ENCODE data around the gene MARCHF10.
A peak's percentile ranks its signal among the peaks of the same experiment; 100 is the strongest.

The MARCHF10 gene

DNA sequence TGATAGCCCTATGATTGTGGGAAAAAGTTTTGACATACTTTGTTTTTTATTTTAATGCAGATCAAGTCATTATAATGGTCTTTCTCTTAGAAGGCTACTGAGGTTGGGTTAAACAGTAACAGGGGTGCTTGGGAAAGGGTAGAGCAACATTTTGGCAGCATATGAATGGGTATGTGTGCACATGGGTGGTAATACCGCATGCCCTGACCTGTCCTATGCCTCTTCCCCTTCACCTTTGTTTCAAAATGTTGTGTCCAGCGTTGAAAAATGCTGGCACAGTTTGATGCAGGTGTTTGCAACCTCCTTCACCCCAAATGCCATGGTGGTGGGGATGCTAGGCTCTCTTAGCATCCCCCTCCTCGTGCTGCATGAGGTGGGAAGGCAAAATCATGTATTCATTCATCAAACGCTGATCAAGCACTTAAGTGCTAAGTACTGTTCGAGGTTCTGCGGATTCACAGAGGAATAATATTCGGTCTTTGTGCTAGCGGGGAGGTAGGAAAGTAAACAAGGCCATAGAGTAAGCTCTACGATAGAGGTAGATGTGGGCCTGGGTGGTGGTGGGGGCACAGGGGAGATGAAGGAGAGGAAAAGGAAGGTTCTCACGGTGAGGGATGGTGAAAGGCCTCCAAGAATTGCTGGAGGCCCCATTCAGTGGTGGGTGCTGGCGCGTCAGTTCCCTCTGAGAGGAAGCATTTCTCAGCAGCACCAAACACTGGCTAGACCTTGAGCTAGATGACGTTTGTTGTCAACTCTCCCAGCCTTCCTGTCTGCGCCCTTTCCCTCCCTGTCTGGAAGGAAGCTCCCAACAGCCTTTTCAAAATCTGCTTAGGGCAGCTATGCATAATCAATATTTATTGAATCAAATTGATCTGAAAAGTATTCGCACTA is 13.3 kb upstream of the MARCHF10 start:
- no peak for DNase-seq

- peak in 1 of 2 donors; percentile 8 for DNase-seq
These were observed 11.6 kb upstream of the MARCHF10 start for GRCh38 chr17:62819511-62820221.

DNA sequence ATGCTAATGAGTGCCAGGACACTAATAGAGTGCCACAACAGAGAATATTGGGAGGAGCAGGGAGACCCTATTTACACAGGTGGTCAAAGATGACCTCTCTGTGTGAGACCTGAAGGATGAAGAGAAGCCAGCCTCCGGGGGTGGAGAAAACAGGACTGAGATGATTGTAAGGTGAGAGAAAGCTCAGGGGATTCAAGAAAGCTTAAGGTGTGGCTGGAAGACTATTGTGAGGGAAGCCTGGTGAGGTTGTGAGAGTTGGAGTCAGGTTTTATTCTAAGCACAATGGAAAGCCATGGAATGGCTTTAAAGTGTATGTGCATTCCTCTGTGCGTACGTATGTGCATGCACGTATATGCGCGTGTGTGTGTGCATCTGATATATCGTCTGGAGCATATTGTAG is 10.4 kb upstream of the MARCHF10 start:
- DNase-seq: no peak

- no peak for DNase-seq
These were observed 8.2 kb upstream of the MARCHF10 start for GRCh38 chr17:62816282-62816839.

DNA sequence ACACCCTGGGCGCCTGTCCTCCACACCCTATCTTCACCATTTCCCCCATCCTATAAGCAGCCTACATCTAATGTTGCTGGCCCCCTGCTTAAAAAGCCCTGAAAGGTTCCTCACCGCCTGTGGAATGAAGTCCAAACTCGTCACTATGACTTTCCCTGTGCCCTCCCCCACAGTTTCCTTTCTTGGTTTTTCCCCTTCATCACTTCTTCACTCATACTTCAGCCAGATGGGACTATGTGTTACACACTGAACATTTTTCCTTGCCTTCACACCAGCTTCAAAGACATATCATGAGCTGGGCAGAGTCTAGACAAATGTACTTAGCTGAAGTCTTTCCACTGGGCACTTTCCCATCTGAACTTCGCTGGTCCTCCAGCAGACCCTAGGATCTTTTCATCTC is 1.5 kb upstream of the MARCHF10 start:
- no peak for DNase-seq

GRCh38 chr17:62808576-62808970 is 459 bp upstream of the MARCHF10 start:
- no peak for DNase-seq

DNA sequence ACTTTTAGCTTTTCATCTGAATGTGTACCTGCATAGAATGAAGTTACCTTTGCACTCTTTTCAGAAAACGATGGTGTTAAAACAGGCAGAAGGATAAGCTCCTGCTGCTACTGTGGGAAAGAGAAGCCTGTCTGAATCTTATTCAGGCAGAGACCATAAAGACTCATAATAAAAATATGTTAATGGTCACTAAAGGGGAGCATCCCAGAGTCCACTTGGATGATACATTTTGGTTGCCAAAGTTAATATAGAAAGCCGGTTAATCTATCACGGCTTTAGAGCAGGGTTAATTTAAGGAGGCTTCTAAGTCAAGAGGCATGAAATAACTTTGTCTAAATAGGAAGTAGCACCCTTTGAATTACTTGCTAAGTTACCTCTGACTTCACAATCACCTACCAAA is 2.9 kb downstream of the MARCHF10 start:
- no peak for DNase-seq

DNA sequence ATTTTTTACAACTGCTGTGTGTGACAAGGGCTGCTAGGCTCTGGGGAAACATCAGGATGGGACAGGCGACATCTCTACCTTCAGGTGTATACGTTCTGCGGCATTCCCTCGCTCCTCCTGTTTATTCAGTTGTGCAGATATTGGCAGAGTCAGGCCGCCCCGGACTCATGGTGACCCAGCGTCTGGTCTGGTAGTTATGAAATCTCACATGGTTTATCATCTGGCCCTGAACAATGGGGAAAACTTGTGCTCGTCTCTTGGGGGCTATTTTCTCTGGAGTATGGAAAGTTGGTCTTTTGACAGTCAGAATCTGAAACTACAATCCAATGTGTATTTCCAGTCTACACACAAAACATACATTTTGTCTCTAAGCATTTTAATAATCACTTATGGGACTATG is 3.3 kb downstream of the MARCHF10 start:
- no peak for DNase-seq

GRCh38 chr17:62804025-62804424 is 4.1 kb downstream of the MARCHF10 start:
- DNase-seq: no peak

DNA sequence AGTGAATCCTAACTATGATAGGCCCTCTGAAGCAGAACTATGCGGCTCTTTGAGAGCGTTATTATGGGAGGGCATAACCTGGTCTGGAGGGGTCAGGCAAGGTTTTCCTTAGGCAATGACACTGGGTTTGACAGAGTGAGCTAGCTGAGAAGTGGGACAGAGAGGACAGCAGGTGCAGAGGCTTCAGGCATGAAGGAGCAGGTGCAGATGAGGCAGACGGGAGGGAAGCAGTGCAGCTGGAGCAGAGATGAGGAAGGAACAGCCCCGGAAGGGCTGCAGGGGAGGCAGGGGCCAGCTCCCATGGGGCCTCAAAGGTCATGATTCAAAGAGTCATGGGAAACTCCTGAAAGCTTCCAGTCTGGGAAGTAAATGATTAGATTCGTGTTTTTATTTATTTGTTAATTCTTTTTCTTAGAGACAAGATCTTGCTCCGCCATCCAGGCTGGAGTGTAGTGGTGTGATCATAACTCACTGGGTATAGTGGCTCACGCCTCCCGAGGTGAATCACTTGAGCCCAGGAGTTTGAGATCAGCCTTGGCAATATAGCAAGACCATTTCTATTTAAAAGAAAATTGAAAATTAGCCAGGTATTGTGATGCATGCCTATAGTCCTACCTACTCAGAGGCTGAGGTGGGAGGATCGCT is 5.4 kb downstream of the MARCHF10 start:
- DNase-seq: peak in 1 of 2 donors; percentile 7

DNA sequence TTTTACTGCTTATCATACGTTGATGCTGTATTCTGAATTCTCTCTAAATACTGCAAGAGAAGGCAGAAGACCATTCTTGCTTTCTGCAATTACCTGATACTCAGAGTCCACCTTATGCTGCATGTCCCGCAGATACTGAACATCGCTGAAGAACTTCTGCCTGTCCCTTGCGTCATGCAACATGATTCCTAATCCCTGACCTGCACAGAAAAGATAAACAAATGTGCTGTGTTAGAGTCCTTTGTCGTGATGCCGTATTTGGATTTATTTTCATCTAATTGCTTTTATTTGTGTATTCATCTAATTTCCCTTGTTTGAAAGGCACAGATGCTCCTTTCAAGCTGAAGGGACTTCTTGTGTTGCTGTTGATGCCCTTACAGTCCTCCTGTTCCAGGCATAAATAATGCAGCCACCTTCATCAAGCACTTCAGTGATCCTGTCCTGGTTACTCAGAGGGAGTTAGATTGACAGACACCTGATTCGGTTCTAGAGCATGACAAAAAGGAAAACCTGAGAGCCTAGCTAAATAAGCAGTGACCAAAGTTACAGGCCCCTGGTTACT is 6.5 kb downstream of the MARCHF10 start:
- DNase-seq: no peak

GRCh38 chr17:62800585-62800984 is 7.5 kb downstream of the MARCHF10 start:
- DNase-seq: no peak

- no peak for DNase-seq
These were observed 10.2 kb downstream of the MARCHF10 start for GRCh38 chr17:62797959-62798358.

- DNase-seq: no peak
These were observed 11.8 kb downstream of the MARCHF10 start for GRCh38 chr17:62796291-62796690.

DNA sequence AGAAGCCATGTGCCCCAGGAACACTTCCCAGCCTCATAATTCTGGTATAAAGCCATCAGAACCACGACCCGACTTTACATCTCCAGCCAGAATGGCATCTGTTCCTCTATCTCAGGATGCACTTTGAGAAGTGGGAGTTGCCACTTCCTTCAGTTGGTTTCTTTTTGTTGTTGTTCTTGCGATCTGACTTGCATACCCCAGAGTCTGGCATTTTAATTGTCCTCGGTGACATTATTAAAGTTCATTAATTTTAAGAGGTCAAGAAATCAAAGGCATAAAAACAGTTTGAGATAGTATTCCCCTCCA is 13.5 kb downstream of the MARCHF10 start:
- peak in 1 of 2 donors; percentile 3 for DNase-seq

DNA sequence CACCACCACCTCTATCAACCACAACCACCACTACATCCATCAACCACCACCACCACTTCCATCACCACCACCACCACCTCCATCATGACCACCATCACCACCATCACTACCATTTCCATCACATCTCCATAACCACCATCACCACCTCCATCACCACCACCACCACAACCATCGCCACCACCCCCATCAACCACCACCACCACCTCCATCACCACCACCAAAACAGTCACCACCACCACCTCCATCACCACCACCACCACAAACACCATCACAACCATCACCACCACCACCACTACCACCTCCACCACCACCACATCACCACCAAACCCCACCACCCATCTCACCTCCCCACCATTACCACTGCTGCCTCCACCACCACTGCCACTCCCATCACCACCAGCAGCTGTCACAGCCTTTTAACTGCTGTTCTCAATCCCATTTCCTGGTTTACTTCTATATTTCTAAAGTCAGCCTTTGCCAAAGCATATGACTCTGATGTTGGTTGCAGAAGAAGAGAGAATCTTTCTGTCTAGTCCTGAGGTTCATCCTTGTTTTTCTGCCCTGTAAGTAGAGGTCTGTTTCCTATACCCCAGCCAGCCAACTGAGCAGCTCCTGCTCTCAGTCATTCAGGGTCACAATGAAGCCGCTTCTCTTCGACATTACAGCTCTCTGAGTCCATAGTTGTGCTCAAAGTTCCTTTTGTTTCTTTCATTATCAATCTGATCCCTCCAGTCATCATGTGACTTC is 14.0 kb downstream of the MARCHF10 start:
- DNase-seq: no peak

GRCh38 chr17:62792447-62792800 is 15.7 kb downstream of the MARCHF10 start:
- no peak for DNase-seq

GRCh38 chr17:62791767-62792446 is 16.2 kb downstream of the MARCHF10 start:
- peak; percentile 35 to 41 for DNase-seq

- peak in 1 of 2 donors; percentile 14 for DNase-seq
These were observed 16.8 kb downstream of the MARCHF10 start for GRCh38 chr17:62791235-62791734.

DNA sequence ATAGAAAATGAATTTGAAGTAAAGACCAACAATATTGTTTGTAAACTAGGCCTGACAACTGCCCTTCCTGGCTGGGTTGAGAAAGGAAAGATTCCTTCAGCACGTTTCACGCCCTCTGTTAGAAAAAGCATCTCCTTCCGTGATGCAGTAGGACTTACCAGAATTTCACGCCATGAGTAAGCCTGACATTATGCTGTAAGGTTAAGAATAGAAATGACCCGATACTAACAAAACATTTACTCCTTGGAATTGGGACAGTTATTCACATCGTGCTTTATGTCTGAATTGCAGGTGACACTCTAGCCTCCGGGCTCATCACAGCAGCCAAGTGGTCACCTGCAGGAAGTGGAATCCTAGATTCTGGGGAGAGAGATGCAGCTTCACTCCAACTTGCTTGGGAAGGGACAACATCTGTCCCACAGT is 17.5 kb downstream of the MARCHF10 start:
- no peak for DNase-seq

DNA sequence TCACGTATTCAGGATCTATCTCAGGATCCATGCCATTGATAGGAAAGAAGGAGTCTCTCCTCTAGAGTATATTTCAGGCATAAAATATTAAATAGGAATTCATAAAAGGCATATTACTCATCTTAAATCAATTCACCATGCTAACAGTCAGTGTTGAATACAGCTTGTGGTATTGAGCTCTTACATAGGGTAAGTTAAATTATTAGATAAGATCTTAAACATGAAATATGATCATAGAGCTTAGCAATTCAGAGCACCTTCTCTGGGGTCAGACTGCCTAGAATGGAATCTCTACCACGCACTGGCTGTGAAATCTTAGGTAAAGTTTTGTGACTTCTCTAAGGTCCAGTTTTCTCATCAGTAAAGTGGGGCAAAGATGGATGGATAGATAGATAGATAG is 20.7 kb downstream of the MARCHF10 start:
- DNase-seq: no peak

- no peak for DNase-seq
These were observed 21.5 kb downstream of the MARCHF10 start for GRCh38 chr17:62786646-62787045.
